UCSD-AML1 (cell line): ENCODE data around the gene TMEM140.

ENCODE experiments used
- DNase-seq: peaks from one replicate; lab custom pipeline; 2025; ENCODE audit not compliant: unreplicated experiment; lab: John Stamatoyannopoulos, UW

Gene TMEM140

GRCh38 chr7:135192914-135193536, 45.2 kb downstream of the TMEM140 start:
- DNase-seq = no peak

- no peak for DNase-seq
Measured at GRCh38 chr7:135193615-135194081, 45.8 kb downstream of the TMEM140 start.

- no peak for DNase-seq
Measured at GRCh38 chr7:135194494-135195095, 46.7 kb downstream of the TMEM140 start.

GRCh38 chr7:135195156-135195555, 47.3 kb downstream of the TMEM140 start:
- DNase-seq = no peak

- DNase-seq = no peak
Measured at GRCh38 chr7:135195968-135196629, 48.2 kb downstream of the TMEM140 start.

GRCh38 chr7:135197343-135197742, 49.5 kb downstream of the TMEM140 start:
- no peak for DNase-seq

- no peak for DNase-seq
Measured at GRCh38 chr7:135197906-135198655, 50.2 kb downstream of the TMEM140 start.

GRCh38 chr7:135199439-135199838, 51.6 kb downstream of the TMEM140 start:
- DNase-seq = no peak

GRCh38 chr7:135200821-135201331, 53.0 kb downstream of the TMEM140 start:
- DNase-seq = no peak

GRCh38 chr7:135201350-135201749, 53.5 kb downstream of the TMEM140 start:
- DNase-seq = no peak

GRCh38 chr7:135204341-135204749, 56.5 kb downstream of the TMEM140 start:
- no peak for DNase-seq

GRCh38 chr7:135204876-135205275, 57.0 kb downstream of the TMEM140 start:
- DNase-seq = no peak

GRCh38 chr7:135205850-135206249, 58.0 kb downstream of the TMEM140 start:
- DNase-seq = no peak

- no peak for DNase-seq
Measured at GRCh38 chr7:135206941-135207391, 59.1 kb downstream of the TMEM140 start.

- no peak for DNase-seq
Measured at GRCh38 chr7:135207406-135208101, 59.7 kb downstream of the TMEM140 start.

- DNase-seq = no peak
Measured at GRCh38 chr7:135208102-135208793, 60.4 kb downstream of the TMEM140 start.

GRCh38 chr7:135209225-135209834, 61.5 kb downstream of the TMEM140 start:
- no peak for DNase-seq

- DNase-seq = no peak
Measured at GRCh38 chr7:135210888-135211178, 63.0 kb downstream of the TMEM140 start.

- peak; percentile 88 for DNase-seq
Measured at GRCh38 chr7:135211179-135211945, 63.5 kb downstream of the TMEM140 start, which contains the start of gene WDR91. TSS of gene WDR91 (minus strand) at chr7:135211526. CDS start at chr7:135211502, 24 bp downstream.
